ENCODE results near the gene REXO4.

The REXO4 gene

DNA sequence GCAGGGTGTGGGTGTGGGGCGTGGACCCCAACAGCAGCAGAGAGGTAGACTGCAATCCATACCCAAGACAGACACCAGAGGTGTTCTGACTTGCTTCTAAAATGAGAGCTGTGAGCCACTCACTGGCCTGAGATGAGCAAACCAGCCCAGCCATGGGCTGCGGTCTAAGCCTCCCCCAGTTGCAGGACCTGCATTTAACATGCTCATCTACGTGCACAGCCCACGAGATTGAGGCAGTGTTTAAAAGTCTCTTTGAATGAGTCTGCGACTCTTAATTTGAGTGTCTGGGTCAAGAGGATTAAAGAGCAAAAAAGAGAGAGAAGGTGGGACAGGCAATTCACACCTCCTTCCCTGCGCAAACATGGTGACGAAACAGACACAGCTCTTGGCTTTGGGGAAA, 47.9 kb downstream of the REXO4 start:
- no peak for DNase-seq (ENCODE audit: low read depth)
- TF ChIP-seq, protein P1, sequence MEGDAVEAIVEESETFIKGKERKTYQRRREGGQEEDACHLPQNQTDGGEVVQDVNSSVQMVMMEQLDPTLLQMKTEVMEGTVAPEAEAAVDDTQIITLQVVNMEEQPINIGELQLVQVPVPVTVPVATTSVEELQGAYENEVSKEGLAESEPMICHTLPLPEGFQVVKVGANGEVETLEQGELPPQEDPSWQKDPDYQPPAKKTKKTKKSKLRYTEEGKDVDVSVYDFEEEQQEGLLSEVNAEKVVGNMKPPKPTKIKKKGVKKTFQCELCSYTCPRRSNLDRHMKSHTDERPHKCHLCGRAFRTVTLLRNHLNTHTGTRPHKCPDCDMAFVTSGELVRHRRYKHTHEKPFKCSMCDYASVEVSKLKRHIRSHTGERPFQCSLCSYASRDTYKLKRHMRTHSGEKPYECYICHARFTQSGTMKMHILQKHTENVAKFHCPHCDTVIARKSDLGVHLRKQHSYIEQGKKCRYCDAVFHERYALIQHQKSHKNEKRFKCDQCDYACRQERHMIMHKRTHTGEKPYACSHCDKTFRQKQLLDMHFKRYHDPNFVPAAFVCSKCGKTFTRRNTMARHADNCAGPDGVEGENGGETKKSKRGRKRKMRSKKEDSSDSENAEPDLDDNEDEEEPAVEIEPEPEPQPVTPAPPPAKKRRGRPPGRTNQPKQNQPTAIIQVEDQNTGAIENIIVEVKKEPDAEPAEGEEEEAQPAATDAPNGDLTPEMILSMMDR (IDR thresholded peaks at IDR 0.05; ENCODE audit: low read length, missing control alignments), result no peak
- no peak overlapping the region for H3K4me3 ChIP-seq (replicated peaks; ENCODE audit: low read depth, low read length)

DNA sequence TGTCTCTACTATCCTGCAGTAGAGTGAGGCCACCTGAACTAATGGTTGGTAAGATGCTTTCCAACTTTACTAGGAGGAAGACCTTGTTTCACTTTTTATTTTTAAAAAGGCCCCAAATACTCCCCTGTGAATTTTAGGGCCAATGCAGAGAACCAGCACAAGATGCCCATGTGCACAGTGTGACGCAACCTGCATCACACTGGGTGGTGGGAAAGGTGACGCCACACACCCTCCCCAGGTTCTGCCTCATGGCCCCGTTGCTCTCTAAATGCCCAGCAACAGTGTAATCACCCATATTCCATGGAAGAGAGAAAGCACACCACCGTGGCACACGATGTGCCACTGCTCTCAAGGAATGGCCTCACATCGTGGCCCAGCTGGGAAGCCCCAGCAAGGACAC, 48.4 kb downstream of the REXO4 start:
- TF ChIP-seq, protein P1 (IDR thresholded peaks at IDR 0.05; ENCODE audit: low read length, missing control alignments), result no peak
- no peak overlapping the region for H3K4me3 ChIP-seq (replicated peaks; ENCODE audit: low read depth, low read length)
- DNase-seq (ENCODE audit: low read depth), result no peak

DNA sequence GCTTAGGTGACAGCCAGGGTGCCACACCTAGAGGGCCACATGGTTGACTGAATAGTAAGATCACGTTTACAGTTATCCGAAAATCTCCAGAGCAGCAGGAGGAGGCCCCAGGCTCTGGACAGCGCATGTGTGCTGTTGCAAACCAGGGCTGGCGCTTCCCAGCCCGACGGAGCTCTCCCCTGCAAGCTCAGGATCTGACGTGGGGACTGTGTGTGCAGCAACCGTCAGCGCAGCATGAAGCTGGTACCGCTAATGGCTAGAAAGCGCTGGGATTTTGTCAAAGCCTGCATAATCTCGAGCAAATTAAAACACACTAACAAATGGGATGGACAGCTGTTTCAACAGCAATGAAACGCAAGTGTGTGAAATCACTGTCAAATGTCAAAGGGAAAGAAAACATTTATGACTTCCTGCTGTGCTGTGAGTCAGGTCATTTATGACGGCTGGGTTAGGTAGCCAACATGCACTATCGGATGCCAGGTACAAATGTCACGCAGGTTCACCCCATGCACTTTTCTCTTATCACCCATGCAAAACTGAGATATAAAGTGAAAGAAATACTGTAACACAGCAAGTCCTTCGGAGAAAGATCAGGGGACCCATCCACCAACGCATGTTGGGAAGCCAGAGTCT, 49.4 kb downstream of the REXO4 start:
- no peak for DNase-seq (ENCODE audit: low read depth)
- TF ChIP-seq, protein P1 (IDR thresholded peaks at IDR 0.05; ENCODE audit: low read length, missing control alignments), result no peak
- H3K4me3 ChIP-seq (replicated peaks; ENCODE audit: low read depth, low read length), result no peak overlapping the region

DNA sequence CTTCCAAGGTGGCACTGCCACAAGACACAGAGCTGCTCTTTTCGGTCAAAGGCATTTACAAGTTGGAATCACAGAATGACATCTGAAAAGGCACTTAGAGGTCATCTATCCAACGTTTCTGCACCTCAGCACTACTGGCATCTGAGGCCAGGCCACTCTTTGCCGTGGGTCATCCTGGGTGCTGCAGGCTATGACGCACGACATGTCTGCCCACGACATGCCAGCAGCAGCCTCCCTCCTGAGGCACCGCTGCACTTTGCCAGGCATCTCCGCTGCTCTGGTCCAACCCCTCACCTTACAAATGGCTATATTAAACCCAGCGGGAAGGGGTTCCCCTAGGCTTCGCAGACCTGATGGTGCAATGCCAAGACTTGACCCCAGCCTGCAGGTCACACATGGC, 50.0 kb downstream of the REXO4 start:
- no peak overlapping the region for H3K4me3 ChIP-seq (replicated peaks; ENCODE audit: low read depth, low read length)
- TF ChIP-seq, protein P1 (IDR thresholded peaks at IDR 0.05; ENCODE audit: low read length, missing control alignments), result no peak
- DNase-seq (ENCODE audit: low read depth), result no peak

DNA sequence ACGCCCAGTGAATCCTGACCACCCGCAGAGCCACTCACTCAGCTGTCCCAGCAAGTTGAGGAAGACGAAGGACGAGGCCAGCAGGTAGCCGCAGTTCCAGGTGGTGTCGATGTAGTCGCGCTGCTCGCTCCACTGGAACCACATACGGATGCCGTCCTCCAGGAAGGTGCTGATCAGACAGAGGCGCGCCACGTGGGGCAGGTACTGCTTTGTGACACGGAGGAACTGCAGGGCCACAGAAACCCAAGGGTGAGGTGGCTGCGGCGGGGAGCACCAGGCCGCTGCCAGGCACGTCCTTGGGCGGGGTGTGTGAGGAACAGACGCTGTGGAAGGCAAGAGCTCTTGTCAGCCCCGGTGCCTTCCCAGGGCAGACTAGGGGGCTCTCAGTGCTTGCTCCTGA, 50.6 kb downstream of the REXO4 start:
- TF ChIP-seq, protein P1 (IDR thresholded peaks at IDR 0.05; ENCODE audit: low read length, missing control alignments), result no peak
- DNase-seq (ENCODE audit: low read depth), result no peak
- no peak overlapping the region for H3K4me3 ChIP-seq (replicated peaks; ENCODE audit: low read depth, low read length)

DNA sequence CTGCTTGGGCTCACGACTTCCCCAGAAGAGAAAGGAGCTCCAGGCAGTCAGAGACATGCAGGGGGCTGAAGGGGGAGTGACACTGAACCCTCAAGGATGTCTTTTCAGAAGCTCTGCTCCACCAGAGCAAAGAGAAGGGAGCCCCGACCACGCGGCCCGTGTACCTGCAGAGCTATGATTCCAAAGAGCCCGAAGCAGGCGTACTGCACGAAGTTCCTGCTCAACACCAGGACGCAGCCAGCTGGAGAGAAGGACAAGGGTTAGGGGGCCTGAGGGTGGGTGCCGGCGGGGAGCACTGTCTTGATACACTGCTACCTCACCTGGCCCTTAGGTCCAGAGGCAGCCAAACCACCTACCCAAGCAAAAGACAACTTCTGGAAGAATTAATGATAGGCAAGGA, 51.4 kb downstream of the REXO4 start:
- TF ChIP-seq, protein P1 (IDR thresholded peaks at IDR 0.05; ENCODE audit: low read length, missing control alignments), result no peak
- H3K4me3 ChIP-seq (replicated peaks; ENCODE audit: low read depth, low read length), result no peak overlapping the region
- DNase-seq (ENCODE audit: low read depth), result no peak

DNA sequence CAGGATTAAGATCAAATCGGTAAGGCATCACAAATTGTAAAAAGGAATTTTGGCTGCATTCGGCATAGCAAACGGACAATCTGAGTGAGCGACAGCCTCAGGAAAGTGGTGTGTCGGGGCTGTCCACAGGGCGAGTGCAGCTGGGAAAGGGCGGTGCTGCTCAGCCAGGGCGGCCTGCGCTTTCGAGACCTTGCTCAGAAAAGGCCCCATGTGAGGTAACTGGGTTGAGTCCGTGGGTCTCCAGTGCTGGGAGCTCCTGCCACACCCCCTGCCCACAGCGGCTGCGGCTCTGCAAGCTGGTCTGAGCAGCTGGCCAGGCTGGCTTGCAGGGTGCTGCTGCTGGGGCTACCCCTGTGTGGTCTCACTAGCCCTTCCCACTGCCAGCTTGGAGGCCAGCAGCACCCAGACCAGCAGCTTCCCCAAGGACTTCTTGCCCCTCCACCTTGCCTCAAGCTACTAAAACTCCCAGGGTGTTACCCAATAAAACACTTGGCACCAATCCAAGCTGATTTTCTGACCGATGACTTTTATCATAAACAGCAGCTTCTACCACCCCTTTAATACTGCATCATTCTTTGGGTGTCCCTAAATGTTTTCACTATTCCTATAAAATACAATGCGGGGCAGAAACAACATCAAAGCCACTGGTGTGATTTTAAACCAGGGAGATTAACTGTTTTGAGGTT, 55.3 kb downstream of the REXO4 start:
- DNase-seq (ENCODE audit: low read depth), result no peak
- H3K4me3 ChIP-seq (replicated peaks; ENCODE audit: low read depth, low read length), result no peak overlapping the region
- TF ChIP-seq, protein P1 (IDR thresholded peaks at IDR 0.05; ENCODE audit: low read length, missing control alignments), result no peak

All from fibroblast of pulmonary artery (primary cell).